ENCODE results near the gene INPP4A. TPM values are rescaled to one million over a fixed set of nuclear protein-coding genes. Genes with fewer than 3 reads are reported as not detected.

INPP4A gene
- total and polyA plus RNA-seq, 2 of the 13 experiments (the other 11 are each of a cell fraction or from before 2014, with no cell fraction given), result 10.1 to 10.9 TPM

GRCh38 chr2:98608116-98608961 is 163.7 kb downstream of the INPP4A start, which contains the start of the genes COA5 and UNC50 (continued):
- peak; percentile 98 for TF ChIP-seq ZNF687 (CRISPR knock-in tag; IDR thresholded peaks at IDR 0.05)
- peak; percentile 90; the same call in 1 of the 2 replicates for TF ChIP-seq ZNF333 (CRISPR knock-in tag; IDR thresholded peaks at IDR 0.05; ENCODE audit: borderline replicate concordance)
- no peak for TF ChIP-seq ZNF660 (CRISPR knock-in tag; IDR thresholded peaks at IDR 0.05; ENCODE audit: borderline replicate concordance, low read depth)
- TF ChIP-seq FOSL1 (CRISPR knock-in tag; IDR thresholded peaks at IDR 0.05; ENCODE audit: borderline replicate concordance), result 0 out of 2 replicates have a peak, but pooled peaks have one; percentile 22
- TF ChIP-seq HES4 (CRISPR knock-in tag; IDR thresholded peaks at IDR 0.05; ENCODE audit: borderline replicate concordance), result peak; percentile 95
- TF ChIP-seq ZNF674 (CRISPR knock-in tag; IDR thresholded peaks at IDR 0.05; ENCODE audit: low read depth), result no peak
- TF ChIP-seq ZNF567 (CRISPR knock-in tag; IDR thresholded peaks at IDR 0.05; ENCODE audit: borderline replicate concordance), result peak; percentile 89; the same call in 1 of the 2 replicates
- TF ChIP-seq NR0B2 (CRISPR knock-in tag; IDR thresholded peaks at IDR 0.05), result peak; percentile 76; the same call in 1 of the 2 replicates
- peak; percentile 90; the same call in 1 of the 2 replicates for TF ChIP-seq SMAD1 (CRISPR knock-in tag; IDR thresholded peaks at IDR 0.05; ENCODE audit: borderline replicate concordance, low read depth)
- peak; percentile 99 for TF ChIP-seq ZNF547 (CRISPR knock-in tag; IDR thresholded peaks at IDR 0.05)
- peak; percentile 87; the same call in 1 of the 2 replicates for TF ChIP-seq ZSCAN12 (CRISPR knock-in tag; IDR thresholded peaks at IDR 0.05)
- TF ChIP-seq SUZ12 (IDR thresholded peaks at IDR 0.05; ENCODE audit: low read depth, low read length), result no peak
- no peak for TF ChIP-seq RAD51 (IDR thresholded peaks at IDR 0.05; ENCODE audit: borderline replicate concordance)
- TF ChIP-seq ZNF30 (CRISPR knock-in tag; IDR thresholded peaks at IDR 0.05), result 0 out of 2 replicates have a peak, but pooled peaks have one; percentile 33
- TF ChIP-seq REXO4 (CRISPR knock-in tag; IDR thresholded peaks at IDR 0.05; ENCODE audit: borderline replicate concordance), result peak; percentile 91; the same call in 1 of the 2 replicates
- TF ChIP-seq EP300 (IDR thresholded peaks at IDR 0.05; ENCODE audit: low read depth in 2 of 2, low read length in 2 of 2), result peak; percentile 48 to 51; a peak in 1 of 4 replicates
- TF ChIP-seq EP300 (CRISPR knock-in tag; IDR thresholded peaks at IDR 0.05; ENCODE audit: borderline replicate concordance), result peak; percentile 67
- TF ChIP-seq ZEB1 (IDR thresholded peaks at IDR 0.05; ENCODE audit: insufficient replicate concordance, low read depth), result peak; percentile 60
- TF ChIP-seq PTBP1 (IDR thresholded peaks at IDR 0.05; ENCODE audit: low read depth, low read length, poor library complexity, severe bottlenecking), result peak; percentile 84
- peak; percentile 82; the same call in 1 of the 2 replicates for TF ChIP-seq CENPT (CRISPR knock-in tag; IDR thresholded peaks at IDR 0.05; ENCODE audit: low read depth)
- peak; percentile 46 for TF ChIP-seq TOE1 (CRISPR knock-in tag; IDR thresholded peaks at IDR 0.05)
